GM12891 (cell line): ENCODE measurements around the gene KRT73.

ENCODE experiments used
- DNase-seq: peaks from one replicate; pipeline ENCODE4 v3.0.0; 2011; ENCODE audit warnings: low spot score; ENCODE audit not compliant: insufficient read length
- FAIRE-seq: peaks from 2 replicates; lab custom pipeline; 2011; peaks lifted over from hg19 to GRCh38; lab: Jason Lieb, UNC
- PAX5 ChIP-seq: IDR thresholded peaks from 2 replicates; pipeline ENCODE4 v1.6.1; 2011; ENCODE audit warnings: low read length, moderate library complexity, mild to moderate bottlenecking; ENCODE audit not compliant: insufficient read depth, severe bottlenecking
- POLR2A ChIP-seq: IDR thresholded peaks from 2 replicates; pipeline ENCODE4 v1.6.1; 2011; ENCODE audit warnings: low read depth, low read length, control low read depth
- POLR2AphosphoS5 ChIP-seq: IDR thresholded peaks from 2 replicates; pipeline ENCODE4 v1.6.1; 2011; ENCODE audit warnings: low read depth, low read length, control low read depth
- POU2F2 ChIP-seq: IDR thresholded peaks from 2 replicates; pipeline ENCODE4 v1.6.1; 2011; ENCODE audit warnings: low read depth, mild to moderate bottlenecking, control low read depth, low read length, moderate library complexity
- SPI1 ChIP-seq: IDR thresholded peaks from 2 replicates; pipeline ENCODE4 v1.6.1; 2011; ENCODE audit warnings: low read depth, low read length, control low read depth
- TAF1 ChIP-seq: IDR thresholded peaks from 2 replicates; pipeline ENCODE4 v1.6.1; 2011; ENCODE audit warnings: low read depth, low read length, control low read depth

The KRT73 gene

DNA sequence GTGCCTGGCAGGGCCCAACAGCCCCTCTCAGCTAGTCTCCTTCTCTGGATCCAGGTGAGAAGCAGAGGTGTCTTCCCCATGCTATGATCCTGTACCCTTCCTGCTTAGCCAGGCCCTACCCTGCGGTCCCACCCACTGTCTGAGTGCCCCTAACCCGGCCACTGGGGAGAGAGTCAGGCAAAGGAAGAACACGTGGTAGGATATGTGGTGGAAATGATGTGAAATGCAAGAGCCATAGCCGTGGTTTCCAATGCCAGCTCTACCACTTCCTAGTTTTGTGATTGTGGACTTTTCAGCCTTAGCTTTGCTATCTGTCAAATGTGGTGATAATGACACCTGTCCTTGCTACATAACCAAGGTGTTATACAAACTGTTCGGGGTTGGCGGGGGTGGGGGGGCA is 17.8 kb upstream of the KRT73 start:
- no peak for TF ChIP-seq POLR2AphosphoS5
- no peak for TF ChIP-seq TAF1
- TF ChIP-seq PAX5 = no peak
- no peak for TF ChIP-seq POU2F2
- TF ChIP-seq SPI1 = no peak
- TF ChIP-seq POLR2A = no peak
- DNase-seq = no peak
- no peak for FAIRE-seq

DNA sequence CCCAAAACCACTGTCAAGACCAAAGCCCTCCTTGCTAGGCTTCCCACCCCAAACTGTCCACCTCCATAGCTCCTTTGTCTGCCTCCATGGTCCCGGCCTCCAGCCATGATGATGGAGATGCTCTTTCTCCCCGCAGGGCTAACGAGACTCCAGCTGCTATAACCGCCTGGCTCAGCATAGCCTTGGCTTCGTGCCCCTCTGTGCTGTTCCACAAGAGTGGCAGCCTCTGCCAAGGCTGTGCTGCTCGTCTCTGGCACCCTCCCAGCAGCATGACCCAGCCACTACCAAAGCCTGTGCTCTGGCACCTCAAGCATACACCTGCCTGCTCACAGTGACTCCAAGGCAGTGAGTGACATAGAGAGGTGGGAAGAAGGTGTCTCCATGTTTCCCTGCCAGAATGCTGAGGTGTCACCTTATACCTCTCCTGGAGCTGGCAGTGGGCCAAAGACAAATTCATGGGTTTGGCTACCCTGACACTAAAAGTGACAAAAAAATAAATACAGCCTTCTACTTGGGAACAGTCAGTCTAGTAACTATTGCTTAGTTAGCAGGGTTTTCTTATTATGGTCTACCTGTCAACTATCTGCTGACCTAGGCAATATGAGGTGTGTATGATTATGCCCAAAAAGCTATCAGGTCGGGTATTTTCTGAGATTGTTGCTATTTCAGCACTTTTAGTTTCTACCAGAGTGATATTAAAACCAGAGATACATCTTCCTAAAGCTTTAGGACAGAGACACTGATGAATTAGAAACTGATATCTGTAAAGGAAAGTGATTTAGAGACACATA is 16.1 kb upstream of the KRT73 start:
- FAIRE-seq (no peak), DNase-seq (no peak)
- no peak for TF ChIP-seq POLR2A
- no peak for TF ChIP-seq SPI1
- no peak for TF ChIP-seq PAX5
- TF ChIP-seq TAF1 = no peak
- TF ChIP-seq POLR2AphosphoS5 = no peak
- no peak for TF ChIP-seq POU2F2

DNA sequence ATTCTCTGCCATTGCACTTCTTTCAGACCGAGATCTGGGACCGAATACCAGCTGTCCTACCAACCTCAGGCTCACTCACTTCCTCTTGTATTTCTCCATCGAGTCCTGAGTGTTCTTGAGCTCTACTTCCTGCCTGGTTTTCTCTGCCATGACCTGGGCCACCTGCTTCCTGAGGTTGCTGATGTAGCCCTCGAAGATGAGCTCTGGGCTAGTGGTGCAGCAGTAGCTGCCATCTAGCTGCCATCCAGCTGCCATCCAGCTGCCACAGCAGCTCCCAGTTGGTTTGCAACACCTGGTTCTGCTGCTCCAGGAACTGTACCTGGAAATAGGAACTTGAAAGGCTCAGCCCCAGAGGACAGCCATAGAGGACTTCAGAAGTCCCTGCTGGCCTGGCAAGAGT is 15.0 kb upstream of the KRT73 start:
- TF ChIP-seq POLR2AphosphoS5 = no peak
- TF ChIP-seq POU2F2 = no peak
- TF ChIP-seq PAX5 = no peak
- no peak for TF ChIP-seq TAF1
- no peak for TF ChIP-seq SPI1
- no peak for TF ChIP-seq POLR2A
- no peak for FAIRE-seq
- DNase-seq = no peak

GRCh38 chr12:52632656-52633055 is 14.3 kb upstream of the KRT73 start:
- FAIRE-seq = no peak

GRCh38 chr12:52631676-52632459 is 13.5 kb upstream of the KRT73 start:
- TF ChIP-seq POLR2A (no peak), SPI1 (no peak), PAX5 (no peak), POLR2AphosphoS5 (no peak), POU2F2 (no peak), TAF1 (no peak)
- FAIRE-seq = no peak
- no peak for DNase-seq

More at GRCh38 chr12:52632656-52633055, 14.3 kb upstream of the KRT73 start:
- DNase-seq = no peak
- TF ChIP-seq POLR2A = no peak
- no peak for TF ChIP-seq POLR2AphosphoS5
- no peak for TF ChIP-seq SPI1
- no peak for TF ChIP-seq PAX5
- TF ChIP-seq POU2F2 = no peak
- TF ChIP-seq TAF1 = no peak

DNA sequence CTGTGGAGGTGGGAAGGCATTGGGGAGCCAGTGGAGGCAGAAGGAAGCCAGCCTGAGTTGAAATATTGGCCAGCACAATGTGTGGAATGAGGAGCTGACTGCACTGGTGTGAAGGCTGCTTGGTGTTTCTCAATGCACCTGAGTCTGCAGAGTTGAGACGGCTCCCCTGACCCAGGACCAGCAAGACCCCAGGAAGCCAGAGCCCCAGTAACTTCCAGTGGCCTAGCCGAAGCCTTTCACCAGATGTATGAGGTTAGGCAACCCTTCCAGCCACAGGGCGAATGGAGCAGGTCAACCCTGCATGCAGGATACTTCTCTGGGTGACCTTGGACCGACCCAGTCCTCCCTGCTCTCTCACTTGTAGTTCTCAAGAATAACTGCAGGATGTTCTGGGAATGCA is 12.9 kb upstream of the KRT73 start:
- FAIRE-seq = no peak
- TF ChIP-seq SPI1 (no peak), POU2F2 (no peak), PAX5 (no peak), POLR2A (no peak)
- no peak for DNase-seq

GRCh38 chr12:52630599-52631200 is 12.3 kb upstream of the KRT73 start:
- DNase-seq = no peak
- no peak for TF ChIP-seq POU2F2
- TF ChIP-seq POLR2AphosphoS5 = no peak
- TF ChIP-seq TAF1 = no peak
- TF ChIP-seq POLR2A = no peak
- TF ChIP-seq PAX5 = no peak
- no peak for TF ChIP-seq SPI1
- FAIRE-seq = no peak

DNA sequence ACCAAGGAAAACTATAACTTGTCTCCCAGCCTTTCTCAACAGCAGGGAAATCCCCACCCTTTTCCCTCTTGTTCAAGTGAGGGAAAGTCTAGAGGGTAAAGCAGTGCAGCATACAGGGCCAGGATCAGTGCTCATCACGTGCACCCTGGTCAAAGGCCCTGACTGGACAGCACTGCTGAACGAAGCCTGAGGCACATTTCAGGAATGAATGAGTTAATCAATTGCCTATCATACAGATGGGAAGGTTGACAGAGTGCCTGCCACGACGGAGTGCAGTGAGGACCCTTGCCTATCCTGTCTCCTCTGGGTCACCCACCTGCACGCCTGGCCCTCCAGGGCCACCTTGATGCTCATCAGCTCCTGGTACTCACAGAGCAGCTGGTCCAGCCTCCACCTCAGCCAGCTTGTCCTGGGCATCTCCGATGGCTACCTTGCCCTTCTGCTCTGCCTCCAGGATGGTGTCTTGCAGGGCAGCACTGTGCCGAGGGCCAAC is 11.7 kb upstream of the KRT73 start:
- no peak for DNase-seq
- TF ChIP-seq POU2F2 (no peak), POLR2AphosphoS5 (no peak), SPI1 (no peak), PAX5 (no peak), POLR2A (no peak), TAF1 (no peak)
- FAIRE-seq = no peak

DNA sequence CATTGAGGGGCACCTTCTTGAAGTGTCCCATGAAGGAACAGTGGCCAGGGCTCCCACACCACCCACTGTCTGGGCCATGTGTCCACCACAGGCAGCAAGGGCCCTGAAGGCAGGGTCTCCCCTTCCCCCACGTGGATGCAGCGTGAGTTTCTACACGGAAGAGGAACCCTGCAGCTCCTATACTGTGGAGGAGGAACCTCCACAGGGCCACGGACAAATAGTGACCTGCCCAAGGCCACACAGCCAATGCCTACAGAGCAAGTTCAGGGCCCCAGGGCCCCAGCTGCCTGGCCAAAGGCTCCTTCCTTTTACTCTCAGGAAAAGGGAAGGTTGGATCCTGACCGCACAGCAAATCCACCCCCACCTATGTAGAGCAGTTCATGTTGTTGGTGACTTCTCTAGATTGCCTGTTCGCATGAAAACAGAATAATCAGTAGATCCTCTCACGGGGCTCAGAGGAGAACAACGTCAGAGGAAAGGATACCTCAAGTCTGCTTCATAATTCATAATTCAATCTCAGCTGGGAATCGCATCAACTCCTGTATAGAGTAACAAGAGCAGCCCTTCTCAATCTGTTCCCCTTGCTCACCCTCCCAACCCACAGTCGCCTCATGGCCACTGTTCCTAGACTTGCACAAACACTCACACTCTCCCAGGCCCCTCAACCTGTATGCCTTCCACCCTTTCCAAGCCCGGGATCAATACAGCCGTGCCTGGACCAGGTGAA is 11.1 kb upstream of the KRT73 start:
- no peak for DNase-seq
- no peak for FAIRE-seq

More for the DNA sequence above, 11.1 kb upstream of the KRT73 start:
- TF ChIP-seq SPI1 (no peak), POLR2AphosphoS5 (no peak), TAF1 (no peak), POU2F2 (no peak), POLR2A (no peak), PAX5 (no peak)
